HepG2 (cell line): ENCODE results near the gene SLC29A1. TPM values are rescaled to one million over a fixed set of nuclear protein-coding genes. Genes with fewer than 3 reads are reported as not detected.

Experiments
- MTA3 ChIP-seq: sonication (generic); formaldehyde crosslinking; IDR thresholded peaks from 2 replicates; pipeline ENCODE4 v1.4.0; 2020; ENCODE audit warnings: missing genetic modification reagents
- NR2F1 ChIP-seq, 2 experiments: fragments of 450-650 bp in 1 of 2; formaldehyde crosslinking in 1 of 2; IDR thresholded peaks; 2 replicates each; pipeline versions ENCODE4 v1.5.0 to v1.6.1; 2016 to 2020; ENCODE audit warnings: mild to moderate bottlenecking in 1 of 2, missing compliant biosample characterization in 1 of 2, missing genetic modification reagents in 1 of 2, moderate library complexity in 1 of 2
- RCOR2 ChIP-seq: IDR thresholded peaks from 2 replicates; pipeline ENCODE4 v1.6.1; 2016; ENCODE audit warnings: missing biosample characterization, missing genetic modification reagents
- RFX5 ChIP-seq: IDR thresholded peaks from 2 replicates; pipeline ENCODE4 v1.6.1; 2011; ENCODE audit warnings: low read depth, low read length, improper control_type of control experiment
- SMAD3 ChIP-seq: sonication (generic); formaldehyde crosslinking; IDR thresholded peaks from 2 replicates; pipeline ENCODE4 v1.4.0; 2020; ENCODE audit warnings: missing genetic modification reagents
- TBX2 ChIP-seq: sonication (generic); formaldehyde crosslinking; IDR thresholded peaks from 2 replicates; pipeline ENCODE4 v1.5.0; 2020; ENCODE audit warnings: missing genetic modification reagents, mild to moderate bottlenecking, borderline replicate concordance
- ZNF160 ChIP-seq: sonication (generic); formaldehyde crosslinking; IDR thresholded peaks from 2 replicates; pipeline ENCODE4 v1.8.0; 2022; ENCODE audit warnings: mild to moderate bottlenecking, inconsistent platforms, missing genetic modification reagents
- ZNF792 ChIP-seq: IDR thresholded peaks from 2 replicates; pipeline ENCODE4 v1.6.1; 2016
- polyA plus RNA-seq, 8 experiments: library from polyadenylated mRNA; depleted of rRNA in 3 of 8; stranded (reverse) in 7 of 8; unstranded in 1 of 8; fragments of >200 nt; fragmentation: Illumina TruSeq in 4 of 8; extraction: Trizol in 4 of 8; gene quantifications; 2 replicates each; pipeline versions ENCODE4 v1.2.1 to v1.2.3, GENCODE V29; 2011 to 2016; ENCODE audit warnings: low read depth in 4 of 8, missing spikeins in 1 of 8, mixed read lengths in 1 of 8; ENCODE audit not compliant: insufficient read depth in 1 of 8
- total RNA-seq, 5 experiments: library from RNA; depleted of rRNA; stranded (reverse); fragments of >200 nt; fragmentation: Illumina TruSeq; extraction: Trizol; gene quantifications; 2 replicates each; pipeline ENCODE4 v1.2.3, GENCODE V29; 2016; ENCODE audit warnings: low read depth in 1 of 5
- TF ChIP-seq, protein P1 (sequence below): sonication (generic); formaldehyde crosslinking; conservative IDR thresholded peaks from 2 replicates; pipeline ENCODE4 v1.8.0; 2022; ENCODE audit warnings: missing genetic modification reagents
- TF ChIP-seq, protein P2 (sequence below): sonication (generic); formaldehyde crosslinking; IDR thresholded peaks from 2 replicates; pipeline ENCODE4 v1.5.0; 2020; ENCODE audit warnings: missing genetic modification reagents
- TF ChIP-seq, protein P3 (sequence below): sonication (generic); formaldehyde crosslinking; IDR thresholded peaks from 2 replicates; pipeline ENCODE4 v1.5.1; 2020; ENCODE audit warnings: missing genetic modification reagents, mild to moderate bottlenecking, borderline replicate concordance
- TF ChIP-seq, protein P4 (sequence below): sonication (generic); formaldehyde crosslinking; IDR thresholded peaks from 2 replicates; pipeline ENCODE4; 2020; ENCODE audit warnings: missing genetic modification reagents, mild to moderate bottlenecking, borderline replicate concordance
- TF ChIP-seq, protein P5 (sequence below): sonication (generic); formaldehyde crosslinking; IDR thresholded peaks from 2 replicates; pipeline ENCODE4 v1.5.0; 2020; ENCODE audit warnings: missing genetic modification reagents
- TF ChIP-seq, protein P6 (sequence below): sonication (generic); formaldehyde crosslinking; conservative IDR thresholded peaks from 2 replicates; pipeline ENCODE4 v1.4.0; 2020; ENCODE audit warnings: missing genetic modification reagents

SLC29A1 gene
- total and polyA plus RNA-seq, 2 of the 13 experiments (the other 11 are each of a cell fraction or from before 2014, with no cell fraction given): 43.2 to 106 TPM

DNA sequence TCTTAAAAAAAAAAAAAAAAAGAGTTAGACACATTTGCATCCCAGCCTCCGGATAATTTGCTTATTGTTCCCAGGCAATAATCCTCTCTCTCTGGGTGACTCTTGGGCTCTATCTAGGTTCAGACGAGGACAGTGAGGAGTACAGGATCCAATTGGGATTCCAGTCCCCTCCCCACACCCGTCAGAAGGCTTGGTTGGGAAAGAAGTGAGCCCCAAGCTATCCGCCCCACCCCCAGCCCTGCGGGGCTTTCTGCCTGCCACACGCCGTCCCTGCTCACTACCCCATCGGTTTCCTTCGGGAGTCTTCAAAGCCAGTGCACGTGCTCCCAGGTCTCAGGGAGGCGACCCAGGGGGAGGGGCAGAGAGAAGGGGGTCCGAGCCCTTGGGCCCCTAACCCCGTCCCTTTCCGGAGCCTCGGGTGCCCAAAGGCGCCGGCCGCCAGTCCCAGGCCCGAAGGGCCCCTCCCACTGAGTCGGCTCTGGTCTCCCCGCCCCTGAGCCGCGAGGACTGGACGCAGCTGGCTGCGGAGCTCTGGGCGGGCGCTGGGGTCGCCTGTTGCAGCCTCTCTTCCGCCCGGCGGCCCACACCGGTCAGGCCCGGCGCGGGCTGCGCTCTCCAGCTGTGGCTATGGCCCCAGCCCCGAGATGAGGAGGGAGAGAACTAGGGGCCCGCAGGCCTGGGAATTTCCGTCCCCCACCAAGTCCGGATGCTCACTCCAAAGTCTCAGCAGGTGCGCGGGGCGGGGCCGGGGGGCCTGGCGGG lies 4.2 kb upstream of the SLC29A1 start (continued):
- TF ChIP-seq, protein P1, sequence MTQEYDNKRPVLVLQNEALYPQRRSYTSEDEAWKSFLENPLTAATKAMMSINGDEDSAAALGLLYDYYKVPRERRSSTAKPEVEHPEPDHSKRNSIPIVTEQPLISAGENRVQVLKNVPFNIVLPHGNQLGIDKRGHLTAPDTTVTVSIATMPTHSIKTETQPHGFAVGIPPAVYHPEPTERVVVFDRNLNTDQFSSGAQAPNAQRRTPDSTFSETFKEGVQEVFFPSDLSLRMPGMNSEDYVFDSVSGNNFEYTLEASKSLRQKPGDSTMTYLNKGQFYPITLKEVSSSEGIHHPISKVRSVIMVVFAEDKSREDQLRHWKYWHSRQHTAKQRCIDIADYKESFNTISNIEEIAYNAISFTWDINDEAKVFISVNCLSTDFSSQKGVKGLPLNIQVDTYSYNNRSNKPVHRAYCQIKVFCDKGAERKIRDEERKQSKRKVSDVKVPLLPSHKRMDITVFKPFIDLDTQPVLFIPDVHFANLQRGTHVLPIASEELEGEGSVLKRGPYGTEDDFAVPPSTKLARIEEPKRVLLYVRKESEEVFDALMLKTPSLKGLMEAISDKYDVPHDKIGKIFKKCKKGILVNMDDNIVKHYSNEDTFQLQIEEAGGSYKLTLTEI: no peak
- TF ChIP-seq, protein P2, sequence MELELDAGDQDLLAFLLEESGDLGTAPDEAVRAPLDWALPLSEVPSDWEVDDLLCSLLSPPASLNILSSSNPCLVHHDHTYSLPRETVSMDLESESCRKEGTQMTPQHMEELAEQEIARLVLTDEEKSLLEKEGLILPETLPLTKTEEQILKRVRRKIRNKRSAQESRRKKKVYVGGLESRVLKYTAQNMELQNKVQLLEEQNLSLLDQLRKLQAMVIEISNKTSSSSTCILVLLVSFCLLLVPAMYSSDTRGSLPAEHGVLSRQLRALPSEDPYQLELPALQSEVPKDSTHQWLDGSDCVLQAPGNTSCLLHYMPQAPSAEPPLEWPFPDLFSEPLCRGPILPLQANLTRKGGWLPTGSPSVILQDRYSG (CRISPR knock-in tag): peak; percentile 85; the same call in 1 of the 2 replicates
- TF ChIP-seq NR2F1 (CRISPR knock-in tag; IDR thresholded peaks at IDR 0.05) (no peak), RFX5 (no peak), ZNF160 (peak; percentile 58; the same call in 1 of the 2 replicates), TBX2 (CRISPR knock-in tag) (peak; percentile 60; the same call in 1 of the 2 replicates), MTA3 (CRISPR knock-in tag) (no peak), ZNF792 (CRISPR knock-in tag) (peak; percentile 85), SMAD3 (CRISPR knock-in tag) (no peak; the same call in 1 of the 2 replicates), RCOR2 (CRISPR knock-in tag) (no peak)
- TF ChIP-seq, protein P3, sequence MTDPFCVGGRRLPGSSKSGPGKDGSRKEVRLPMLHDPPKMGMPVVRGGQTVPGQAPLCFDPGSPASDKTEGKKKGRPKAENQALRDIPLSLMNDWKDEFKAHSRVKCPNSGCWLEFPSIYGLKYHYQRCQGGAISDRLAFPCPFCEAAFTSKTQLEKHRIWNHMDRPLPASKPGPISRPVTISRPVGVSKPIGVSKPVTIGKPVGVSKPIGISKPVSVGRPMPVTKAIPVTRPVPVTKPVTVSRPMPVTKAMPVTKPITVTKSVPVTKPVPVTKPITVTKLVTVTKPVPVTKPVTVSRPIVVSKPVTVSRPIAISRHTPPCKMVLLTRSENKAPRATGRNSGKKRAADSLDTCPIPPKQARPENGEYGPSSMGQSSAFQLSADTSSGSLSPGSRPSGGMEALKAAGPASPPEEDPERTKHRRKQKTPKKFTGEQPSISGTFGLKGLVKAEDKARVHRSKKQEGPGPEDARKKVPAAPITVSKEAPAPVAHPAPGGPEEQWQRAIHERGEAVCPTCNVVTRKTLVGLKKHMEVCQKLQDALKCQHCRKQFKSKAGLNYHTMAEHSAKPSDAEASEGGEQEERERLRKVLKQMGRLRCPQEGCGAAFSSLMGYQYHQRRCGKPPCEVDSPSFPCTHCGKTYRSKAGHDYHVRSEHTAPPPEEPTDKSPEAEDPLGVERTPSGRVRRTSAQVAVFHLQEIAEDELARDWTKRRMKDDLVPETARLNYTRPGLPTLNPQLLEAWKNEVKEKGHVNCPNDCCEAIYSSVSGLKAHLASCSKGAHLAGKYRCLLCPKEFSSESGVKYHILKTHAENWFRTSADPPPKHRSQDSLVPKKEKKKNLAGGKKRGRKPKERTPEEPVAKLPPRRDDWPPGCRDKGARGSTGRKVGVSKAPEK (CRISPR knock-in tag): no peak
- TF ChIP-seq, protein P4, sequence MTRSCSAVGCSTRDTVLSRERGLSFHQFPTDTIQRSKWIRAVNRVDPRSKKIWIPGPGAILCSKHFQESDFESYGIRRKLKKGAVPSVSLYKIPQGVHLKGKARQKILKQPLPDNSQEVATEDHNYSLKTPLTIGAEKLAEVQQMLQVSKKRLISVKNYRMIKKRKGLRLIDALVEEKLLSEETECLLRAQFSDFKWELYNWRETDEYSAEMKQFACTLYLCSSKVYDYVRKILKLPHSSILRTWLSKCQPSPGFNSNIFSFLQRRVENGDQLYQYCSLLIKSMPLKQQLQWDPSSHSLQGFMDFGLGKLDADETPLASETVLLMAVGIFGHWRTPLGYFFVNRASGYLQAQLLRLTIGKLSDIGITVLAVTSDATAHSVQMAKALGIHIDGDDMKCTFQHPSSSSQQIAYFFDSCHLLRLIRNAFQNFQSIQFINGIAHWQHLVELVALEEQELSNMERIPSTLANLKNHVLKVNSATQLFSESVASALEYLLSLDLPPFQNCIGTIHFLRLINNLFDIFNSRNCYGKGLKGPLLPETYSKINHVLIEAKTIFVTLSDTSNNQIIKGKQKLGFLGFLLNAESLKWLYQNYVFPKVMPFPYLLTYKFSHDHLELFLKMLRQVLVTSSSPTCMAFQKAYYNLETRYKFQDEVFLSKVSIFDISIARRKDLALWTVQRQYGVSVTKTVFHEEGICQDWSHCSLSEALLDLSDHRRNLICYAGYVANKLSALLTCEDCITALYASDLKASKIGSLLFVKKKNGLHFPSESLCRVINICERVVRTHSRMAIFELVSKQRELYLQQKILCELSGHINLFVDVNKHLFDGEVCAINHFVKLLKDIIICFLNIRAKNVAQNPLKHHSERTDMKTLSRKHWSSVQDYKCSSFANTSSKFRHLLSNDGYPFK: peak; percentile 69; the same call in 1 of the 2 replicates
- TF ChIP-seq, protein P5, sequence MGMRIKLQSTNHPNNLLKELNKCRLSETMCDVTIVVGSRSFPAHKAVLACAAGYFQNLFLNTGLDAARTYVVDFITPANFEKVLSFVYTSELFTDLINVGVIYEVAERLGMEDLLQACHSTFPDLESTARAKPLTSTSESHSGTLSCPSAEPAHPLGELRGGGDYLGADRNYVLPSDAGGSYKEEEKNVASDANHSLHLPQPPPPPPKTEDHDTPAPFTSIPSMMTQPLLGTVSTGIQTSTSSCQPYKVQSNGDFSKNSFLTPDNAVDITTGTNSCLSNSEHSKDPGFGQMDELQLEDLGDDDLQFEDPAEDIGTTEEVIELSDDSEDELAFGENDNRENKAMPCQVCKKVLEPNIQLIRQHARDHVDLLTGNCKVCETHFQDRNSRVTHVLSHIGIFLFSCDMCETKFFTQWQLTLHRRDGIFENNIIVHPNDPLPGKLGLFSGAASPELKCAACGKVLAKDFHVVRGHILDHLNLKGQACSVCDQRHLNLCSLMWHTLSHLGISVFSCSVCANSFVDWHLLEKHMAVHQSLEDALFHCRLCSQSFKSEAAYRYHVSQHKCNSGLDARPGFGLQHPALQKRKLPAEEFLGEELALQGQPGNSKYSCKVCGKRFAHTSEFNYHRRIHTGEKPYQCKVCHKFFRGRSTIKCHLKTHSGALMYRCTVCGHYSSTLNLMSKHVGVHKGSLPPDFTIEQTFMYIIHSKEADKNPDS: no peak
- TF ChIP-seq, protein P6, sequence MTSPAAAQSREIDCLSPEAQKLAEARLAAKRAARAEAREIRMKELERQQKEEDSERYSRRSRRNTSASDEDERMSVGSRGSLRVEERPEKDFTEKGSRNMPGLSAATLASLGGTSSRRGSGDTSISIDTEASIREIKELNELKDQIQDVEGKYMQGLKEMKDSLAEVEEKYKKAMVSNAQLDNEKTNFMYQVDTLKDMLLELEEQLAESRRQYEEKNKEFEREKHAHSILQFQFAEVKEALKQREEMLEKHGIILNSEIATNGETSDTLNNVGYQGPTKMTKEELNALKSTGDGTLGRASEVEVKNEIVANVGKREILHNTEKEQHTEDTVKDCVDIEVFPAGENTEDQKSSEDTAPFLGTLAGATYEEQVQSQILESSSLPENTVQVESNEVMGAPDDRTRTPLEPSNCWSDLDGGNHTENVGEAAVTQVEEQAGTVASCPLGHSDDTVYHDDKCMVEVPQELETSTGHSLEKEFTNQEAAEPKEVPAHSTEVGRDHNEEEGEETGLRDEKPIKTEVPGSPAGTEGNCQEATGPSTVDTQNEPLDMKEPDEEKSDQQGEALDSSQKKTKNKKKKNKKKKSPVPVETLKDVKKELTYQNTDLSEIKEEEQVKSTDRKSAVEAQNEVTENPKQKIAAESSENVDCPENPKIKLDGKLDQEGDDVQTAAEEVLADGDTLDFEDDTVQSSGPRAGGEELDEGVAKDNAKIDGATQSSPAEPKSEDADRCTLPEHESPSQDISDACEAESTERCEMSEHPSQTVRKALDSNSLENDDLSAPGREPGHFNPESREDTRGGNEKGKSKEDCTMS (CRISPR knock-in tag): no peak; the same call in 1 of the 2 replicates
